OCI-LY3 (cell line): ENCODE data around the gene PKP3.

ENCODE experiments used
- H2AFZ ChIP-seq: fragments of 200-600, 300-600 bp; shearing (Covaris generic); 2 replicates; pipeline ENCODE4 v1.6.0; 2014; ENCODE audit warnings: antibody characterized with exemption, low read depth, low read length
- H3K27ac ChIP-seq: fragments of 200-600, 300-600 bp; sonication (generic); 2 replicates; pipeline ENCODE4 v1.5.1; 2014; ENCODE audit warnings: mild to moderate bottlenecking, low read length, moderate library complexity, mixed read lengths
- H3K27me3 ChIP-seq: fragments of 200-600, 300-600 bp; sonication (generic); 2 replicates; pipeline ENCODE4 v1.6.1; 2014; ENCODE audit warnings: low read depth, low read length, mixed read lengths
- H3K36me3 ChIP-seq: fragments of 200-600, 300-600 bp; sonication (generic); replicated peaks from 2 replicates; pipeline ENCODE3; 2014; ENCODE audit warnings: low read depth, low read length, mixed read lengths
- H3K4me1 ChIP-seq: fragments of 300-600, 200-600 bp; sonication (generic); 2 replicates; pipeline ENCODE4 v1.6.1; 2014; ENCODE audit warnings: low read length, mixed read lengths
- H3K4me2 ChIP-seq: fragments of 200-600, 300-600 bp; sonication (generic); 2 replicates; pipeline ENCODE4 v1.6.1; 2014; ENCODE audit warnings: low read length, mixed read lengths
- H3K4me3 ChIP-seq: fragments of 300-600, 200-600 bp; sonication (generic); 2 replicates; pipeline ENCODE4 v1.5.1; 2014; ENCODE audit warnings: antibody characterized with exemption, mild to moderate bottlenecking, low read length, moderate library complexity
- H3K79me2 ChIP-seq: fragments of 300-600, 200-600 bp; shearing (Covaris generic); 2 replicates; pipeline ENCODE4 v1.6.1; 2014; ENCODE audit warnings: mild to moderate bottlenecking, low read length, mixed read lengths
- H3K9ac ChIP-seq: fragments of 300-600, 200-600 bp; shearing (Covaris generic); 2 replicates; pipeline ENCODE4 v1.6.0; 2014; ENCODE audit warnings: mild to moderate bottlenecking, low read length, moderate library complexity
- H3K9me3 ChIP-seq: fragments of 200-600, 300-600 bp; shearing (Covaris generic); 2 replicates; pipeline ENCODE4 v1.6.1; 2014; ENCODE audit warnings: low read length, mixed read lengths; ENCODE audit not compliant: insufficient read depth
- H4K20me1 ChIP-seq: fragments of 200-600, 300-600 bp; sonication (generic); 2 replicates; pipeline ENCODE4 v1.6.1; 2016; ENCODE audit warnings: low read length, mixed read lengths; ENCODE audit not compliant: insufficient read depth
- CTCF ChIP-seq: fragments of 200-600, 300-600 bp; sonication (generic); IDR thresholded peaks from 2 replicates; pipeline ENCODE4 v1.5.1; 2014; ENCODE audit warnings: antibody characterized with exemption, low read length, low read depth
- EZH2phosphoT487 ChIP-seq: fragments of 200-600 bp; shearing (Covaris generic); IDR thresholded peaks from 2 replicates; pipeline ENCODE4 v1.6.1; 2018; ENCODE audit warnings: antibody characterized with exemption, mixed run types, low read depth

The PKP3 gene

GRCh38 chr11:429391-429790, 35.4 kb downstream of the PKP3 start:
- Histone ChIP-seq H3K9me3 (no peaks in the 10 kb centered on the region), H3K4me2 (no peak overlapping the region), H3K4me3 (no peak overlapping the region), H3K9ac (no peak overlapping the region), H4K20me1 (no peaks in the 10 kb centered on the region; the same call in 1 of the 2 replicates), H3K27me3 (no peaks in the 10 kb centered on the region), H3K27ac (no peak overlapping the region), H2AFZ (no peak overlapping the region), H3K36me3 (no peaks in the 10 kb centered on the region), H3K4me1 (no peaks in the 10 kb centered on the region), H3K79me2 (no peaks in the 10 kb centered on the region)
- TF ChIP-seq EZH2phosphoT487 (no peak), CTCF (no peak)

GRCh38 chr11:429931-430456, 36.0 kb downstream of the PKP3 start:
- H3K36me3 ChIP-seq = no peaks in the 10 kb centered on the region
- no peak overlapping the region for H2AFZ ChIP-seq
- TF ChIP-seq CTCF (no peak), EZH2phosphoT487 (no peak)
- no peak overlapping the region for H3K27ac ChIP-seq
- no peaks in the 10 kb centered on the region for H3K4me1 ChIP-seq
- no peak overlapping the region for H3K4me2 ChIP-seq
- H4K20me1 ChIP-seq = no peaks in the 10 kb centered on the region; the same call in 1 of the 2 replicates
- no peaks in the 10 kb centered on the region for H3K27me3 ChIP-seq
- H3K9me3 ChIP-seq = no peaks in the 10 kb centered on the region
- H3K79me2 ChIP-seq = no peaks in the 10 kb centered on the region
- H3K4me3 ChIP-seq = no peak overlapping the region
- no peak overlapping the region for H3K9ac ChIP-seq

GRCh38 chr11:431921-432320, 37.9 kb downstream of the PKP3 start:
- Histone ChIP-seq H3K27ac (no peak overlapping the region), H3K4me2 (no peak overlapping the region), H3K9ac (no peak overlapping the region), H3K4me1 (no peaks in the 10 kb centered on the region), H4K20me1 (no peaks in the 10 kb centered on the region; the same call in 1 of the 2 replicates), H3K9me3 (no peaks in the 10 kb centered on the region), H3K27me3 (no peaks in the 10 kb centered on the region), H3K79me2 (no peaks in the 10 kb centered on the region), H2AFZ (no peak overlapping the region), H3K36me3 (no peaks in the 10 kb centered on the region), H3K4me3 (no peak overlapping the region)
- no peak for TF ChIP-seq CTCF
- no peak for TF ChIP-seq EZH2phosphoT487

GRCh38 chr11:432501-433100, 38.6 kb downstream of the PKP3 start:
- H2AFZ ChIP-seq = no peak overlapping the region
- no peaks in the 10 kb centered on the region for H3K36me3 ChIP-seq
- H3K4me1 ChIP-seq = no peaks in the 10 kb centered on the region
- H3K27me3 ChIP-seq = no peaks in the 10 kb centered on the region
- no peaks in the 10 kb centered on the region for H3K9me3 ChIP-seq
- no peak overlapping the region for H3K4me3 ChIP-seq
- H3K27ac ChIP-seq = no peak overlapping the region
- H3K79me2 ChIP-seq = no peaks in the 10 kb centered on the region
- no peaks in the 10 kb centered on the region; the same call in 1 of the 2 replicates for H4K20me1 ChIP-seq
- no peak overlapping the region for H3K9ac ChIP-seq
- no peak overlapping the region for H3K4me2 ChIP-seq
- TF ChIP-seq EZH2phosphoT487 (no peak), CTCF (no peak)
